Astrocyte (in vitro differentiated cells and primary cell): ENCODE data around the gene UNC5CL.

Source experiments
- EZH2 ChIP-seq: IDR thresholded peaks from 2 replicates; pipeline ENCODE4 v1.6.1; 2012; ENCODE audit warnings: mild to moderate bottlenecking, low read length, inconsistent platforms; ENCODE audit not compliant: insufficient read depth
- TF ChIP-seq, protein P1 (sequence below): IDR thresholded peaks from 2 replicates; pipeline ENCODE4 v1.5.1; 2011; ENCODE audit warnings: low read depth, mild to moderate bottlenecking, inconsistent platforms, low read length, moderate library complexity; ENCODE audit not compliant: insufficient read depth

DNA sequence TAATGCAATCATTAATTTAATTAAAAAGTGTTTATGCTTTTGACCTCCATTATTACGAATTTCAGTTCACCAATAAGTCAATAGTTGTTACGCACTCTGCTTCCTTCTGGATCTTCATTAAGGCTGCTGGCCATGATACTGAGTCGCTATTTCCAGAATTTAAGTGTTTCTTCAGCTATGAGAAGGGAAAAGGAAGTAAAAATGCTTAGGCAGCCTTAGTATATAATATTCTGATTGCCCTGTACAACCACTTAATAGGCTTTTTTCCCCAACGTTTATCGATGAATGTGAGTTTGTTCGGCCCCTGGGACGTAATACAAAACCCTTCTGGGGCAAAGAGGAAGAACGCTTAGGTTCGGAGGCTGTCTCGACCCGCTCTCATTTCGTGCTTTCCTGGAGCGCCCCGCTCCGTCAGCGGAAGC is 32.5 kb upstream of the UNC5CL start:
- TF ChIP-seq, protein P1, sequence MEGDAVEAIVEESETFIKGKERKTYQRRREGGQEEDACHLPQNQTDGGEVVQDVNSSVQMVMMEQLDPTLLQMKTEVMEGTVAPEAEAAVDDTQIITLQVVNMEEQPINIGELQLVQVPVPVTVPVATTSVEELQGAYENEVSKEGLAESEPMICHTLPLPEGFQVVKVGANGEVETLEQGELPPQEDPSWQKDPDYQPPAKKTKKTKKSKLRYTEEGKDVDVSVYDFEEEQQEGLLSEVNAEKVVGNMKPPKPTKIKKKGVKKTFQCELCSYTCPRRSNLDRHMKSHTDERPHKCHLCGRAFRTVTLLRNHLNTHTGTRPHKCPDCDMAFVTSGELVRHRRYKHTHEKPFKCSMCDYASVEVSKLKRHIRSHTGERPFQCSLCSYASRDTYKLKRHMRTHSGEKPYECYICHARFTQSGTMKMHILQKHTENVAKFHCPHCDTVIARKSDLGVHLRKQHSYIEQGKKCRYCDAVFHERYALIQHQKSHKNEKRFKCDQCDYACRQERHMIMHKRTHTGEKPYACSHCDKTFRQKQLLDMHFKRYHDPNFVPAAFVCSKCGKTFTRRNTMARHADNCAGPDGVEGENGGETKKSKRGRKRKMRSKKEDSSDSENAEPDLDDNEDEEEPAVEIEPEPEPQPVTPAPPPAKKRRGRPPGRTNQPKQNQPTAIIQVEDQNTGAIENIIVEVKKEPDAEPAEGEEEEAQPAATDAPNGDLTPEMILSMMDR: no peak
- no peak for TF ChIP-seq EZH2
